Mesendoderm (in vitro differentiated cells): ENCODE data around the gene ZNF668.
"Not testable (repeated sequence)": the region's sequence is repeated elsewhere in the genome, so short reads cannot be mapped to it uniquely, and the experiment has no call there.

Experiments used
- DNase-seq: peaks from one replicate; pipeline ENCODE4 v3.0.0; 2013
- H2AK5ac ChIP-seq: 2 replicates; pipeline ENCODE4 v1.6.1; 2013; ENCODE audit warnings: low read length, inconsistent platforms
- H2BK120ac ChIP-seq: 2 replicates; pipeline ENCODE4 v1.6.1; 2013; ENCODE audit warnings: low read depth, mild to moderate bottlenecking, low read length, moderate library complexity, mixed read lengths
- H2BK15ac ChIP-seq: replicated peaks from 2 replicates; pipeline ENCODE4 v1.6.1; 2013; ENCODE audit warnings: low read depth, mild to moderate bottlenecking, moderate library complexity
- H2BK5ac ChIP-seq: 2 replicates; pipeline ENCODE4 v1.6.1; 2013; ENCODE audit warnings: low read length, inconsistent platforms
- H3K18ac ChIP-seq: 2 replicates; pipeline ENCODE4 v1.6.1; 2013; ENCODE audit warnings: mild to moderate bottlenecking, low read length, mixed read lengths
- H3K23ac ChIP-seq: one replicate; pipeline ENCODE4 v1.6.1; 2013; ENCODE audit warnings: low read length
- H3K27ac ChIP-seq: 2 replicates; pipeline ENCODE4 v1.5.1; 2013; ENCODE audit warnings: low read depth, mild to moderate bottlenecking, inconsistent platforms, low read length, moderate library complexity
- H3K27me3 ChIP-seq: 2 replicates; pipeline ENCODE4 v1.6.1; 2013; ENCODE audit warnings: low read length, control low read depth, mild to moderate bottlenecking, inconsistent platforms; ENCODE audit not compliant: insufficient read depth, poor library complexity
- H3K36me3 ChIP-seq: 2 replicates; pipeline ENCODE4 v1.6.1; 2013; ENCODE audit warnings: low read length, inconsistent platforms; ENCODE audit not compliant: control insufficient read depth, insufficient read depth
- H3K4ac ChIP-seq: one replicate; pipeline ENCODE4 v1.6.1; 2013; ENCODE audit warnings: low read depth, mild to moderate bottlenecking, low read length, moderate library complexity
- H3K4me1 ChIP-seq: 2 replicates; pipeline ENCODE4 v1.6.1; 2013; ENCODE audit warnings: low read depth, low read length, inconsistent platforms; ENCODE audit not compliant: control insufficient read depth
- H3K4me2 ChIP-seq: 2 replicates; pipeline ENCODE4 v1.6.1; 2013; ENCODE audit warnings: low read length
- H3K4me3 ChIP-seq: 2 replicates; pipeline ENCODE4 v1.5.1; 2013; ENCODE audit warnings: mild to moderate bottlenecking, low read length
- H3K56ac ChIP-seq: one replicate; pipeline ENCODE4 v1.6.1; 2013; ENCODE audit warnings: low read length
- H3K79me1 ChIP-seq: 2 replicates; pipeline ENCODE4 v1.6.1; 2013; ENCODE audit warnings: low read length, inconsistent platforms
- H3K79me2 ChIP-seq: 2 replicates; pipeline ENCODE4 v1.6.1; 2013; ENCODE audit warnings: mild to moderate bottlenecking, low read length; ENCODE audit not compliant: control insufficient read depth, insufficient read depth
- H3K9ac ChIP-seq: 2 replicates; pipeline ENCODE4 v1.6.1; 2013; ENCODE audit warnings: low read length, inconsistent platforms
- H4K5ac ChIP-seq: one replicate; pipeline ENCODE4 v1.6.1; 2013; ENCODE audit warnings: low read length
- H4K8ac ChIP-seq: one replicate; pipeline ENCODE4 v1.6.1; 2013; ENCODE audit warnings: low read depth, mild to moderate bottlenecking, control low read depth, low read length, moderate library complexity
- WGBS: extraction: QIAGEN DNeasy Blood & Tissue Kit; methylation state at CpG from one replicate; pipeline ENCODE4 v1.1.7; 2013; ENCODE audit warnings: low lambda C conversion rate, missing lambda C conversion rate; ENCODE audit not compliant: insufficient coverage; ENCODE audit errors: extremely low coverage; 5-methylcytosine and 5-hydroxymethylcytosine counted together

Gene ZNF668

GRCh38 chr16:31020536-31020935, 53.5 kb downstream of the ZNF668 start:
- no peaks in the 10 kb centered on the region for H3K79me2 ChIP-seq
- no peak overlapping the region for H2BK15ac ChIP-seq
- no peak overlapping the region for H3K4me3 ChIP-seq
- no peak overlapping the region for H3K4ac ChIP-seq
- no peak overlapping the region for H2BK5ac ChIP-seq
- no peak overlapping the region for H3K56ac ChIP-seq
- H3K27ac ChIP-seq = no peak overlapping the region
- H4K8ac ChIP-seq = no peak overlapping the region
- H3K36me3 ChIP-seq = no peaks in the 10 kb centered on the region
- WGBS = no CpG with 5 or more reads among the region's 3 CpGs
- H3K79me1 ChIP-seq = no peaks in the 10 kb centered on the region
- no peak for DNase-seq
- H3K23ac ChIP-seq = no peak overlapping the region
- no peak overlapping the region for H4K5ac ChIP-seq
- no peak overlapping the region for H2BK120ac ChIP-seq
- no peak overlapping the region for H3K18ac ChIP-seq
- H3K4me2 ChIP-seq = no peak overlapping the region
- H3K9ac ChIP-seq = no peak overlapping the region
- no peak overlapping the region for H2AK5ac ChIP-seq
- no peaks in the 10 kb centered on the region for H3K4me1 ChIP-seq
- no peaks in the 10 kb centered on the region for H3K27me3 ChIP-seq

DNA sequence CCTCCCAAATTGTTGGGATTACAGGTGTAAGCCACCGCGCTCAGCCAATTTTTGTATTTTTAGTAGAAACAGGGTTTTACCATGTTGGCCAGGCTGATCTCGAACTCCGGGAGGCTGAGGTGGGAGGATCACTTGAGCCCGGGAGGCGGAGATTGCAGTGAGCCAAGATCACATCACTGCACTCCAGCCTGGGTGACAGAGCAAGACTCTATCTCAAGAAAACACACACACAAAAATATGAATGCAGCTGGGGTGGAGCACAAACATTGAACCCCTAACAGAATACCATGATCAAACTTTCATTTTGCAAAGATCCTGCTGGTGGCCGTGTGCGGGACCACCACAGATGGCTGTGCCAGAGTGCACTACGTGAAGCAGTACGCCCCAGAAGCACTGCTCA, 56.3 kb downstream of the ZNF668 start:
- H3K4me3 ChIP-seq = not testable (repeated sequence)

DNA sequence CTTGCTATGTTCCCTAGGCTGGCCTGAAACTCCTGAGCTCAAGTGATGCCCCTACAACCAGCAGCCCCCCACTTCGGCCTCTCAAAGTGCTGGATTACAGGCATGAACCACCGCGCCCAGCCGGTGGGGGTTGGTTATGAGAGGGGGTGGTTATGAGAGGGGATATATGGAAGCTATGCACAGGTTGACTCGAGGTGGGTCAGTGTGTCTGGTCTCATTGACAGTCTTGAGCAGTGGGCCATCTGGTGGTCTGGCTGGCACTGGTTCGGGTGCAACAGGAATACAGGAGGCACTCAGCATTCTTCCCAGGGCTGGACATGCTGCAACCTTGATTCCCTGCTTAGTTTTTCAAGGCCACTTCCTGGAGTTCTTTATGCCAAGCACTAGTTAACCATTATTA, 58.0 kb downstream of the ZNF668 start:
- WGBS = no CpG with 5 or more reads among the region's 6 CpGs
- H3K36me3 ChIP-seq = no peaks in the 10 kb centered on the region

More for the DNA sequence above, 56.3 kb downstream of the ZNF668 start:
- H4K8ac ChIP-seq, H3K79me1 ChIP-seq, H3K56ac ChIP-seq, H2AK5ac ChIP-seq, H2BK15ac ChIP-seq, H3K4ac ChIP-seq, H3K36me3 ChIP-seq, H4K5ac ChIP-seq, H3K27ac ChIP-seq, H3K18ac ChIP-seq, H3K79me2 ChIP-seq, DNase-seq, H3K9ac ChIP-seq, H3K27me3 ChIP-seq, H3K4me2 ChIP-seq, H2BK5ac ChIP-seq, H3K23ac ChIP-seq, H3K4me1 ChIP-seq, H2BK120ac ChIP-seq: not testable (repeated sequence)
- WGBS = no CpG with 5 or more reads among the region's 10 CpGs

GRCh38 chr16:31013292-31013691, 60.7 kb downstream of the ZNF668 start:
- not testable (repeated sequence) for H3K79me2 ChIP-seq, H3K36me3 ChIP-seq, H4K8ac ChIP-seq, H3K23ac ChIP-seq, H2BK120ac ChIP-seq, H2BK5ac ChIP-seq, H2AK5ac ChIP-seq, H3K4me2 ChIP-seq, H3K4me3 ChIP-seq, H3K27ac ChIP-seq, H3K9ac ChIP-seq, H4K5ac ChIP-seq, H3K27me3 ChIP-seq, H3K56ac ChIP-seq, H3K18ac ChIP-seq, H3K4me1 ChIP-seq, H2BK15ac ChIP-seq, H3K79me1 ChIP-seq, DNase-seq, H3K4ac ChIP-seq

More for the DNA sequence above, 58.0 kb downstream of the ZNF668 start:
- Histone ChIP-seq H3K23ac (no peak overlapping the region), H3K4me2 (no peak overlapping the region), H2BK15ac (no peak overlapping the region), H3K79me1 (no peaks in the 10 kb centered on the region), H3K4me1 (no peaks in the 10 kb centered on the region), H3K18ac (no peak overlapping the region), H3K79me2 (no peaks in the 10 kb centered on the region), H2AK5ac (no peak overlapping the region), H3K27me3 (no peaks in the 10 kb centered on the region), H3K9ac (no peak overlapping the region), H2BK120ac (no peak overlapping the region), H4K5ac (no peak overlapping the region), H4K8ac (no peak overlapping the region), H2BK5ac (no peak overlapping the region), H3K4me3 (no peak overlapping the region), H3K4ac (no peak overlapping the region), H3K27ac (no peak overlapping the region), H3K56ac (no peak overlapping the region)
- no peak for DNase-seq

DNA sequence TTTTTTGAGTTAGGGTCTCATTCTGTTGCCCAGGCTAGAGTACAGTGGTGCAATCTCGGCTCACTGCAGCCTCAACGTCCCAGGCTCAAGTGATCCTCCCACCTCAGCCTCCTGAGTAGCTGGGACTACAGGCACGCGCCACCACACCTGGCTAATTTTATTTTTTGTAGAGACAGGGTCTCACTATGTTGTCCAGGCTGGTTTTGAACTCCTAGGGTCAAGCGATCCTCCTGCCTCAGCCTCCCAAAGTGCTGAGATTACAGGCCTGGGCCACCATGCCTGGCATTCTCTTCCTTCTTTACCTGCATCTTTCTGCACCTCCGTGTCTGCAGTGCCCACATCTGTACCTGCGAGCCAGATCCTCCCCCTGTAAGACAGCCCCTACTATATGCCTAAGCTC, 62.2 kb downstream of the ZNF668 start:
- not testable (repeated sequence) for H4K5ac ChIP-seq, H2AK5ac ChIP-seq, H3K56ac ChIP-seq, H3K27me3 ChIP-seq, H3K23ac ChIP-seq, H2BK120ac ChIP-seq, H3K4ac ChIP-seq, H3K4me2 ChIP-seq, H3K18ac ChIP-seq, H3K27ac ChIP-seq, H3K79me2 ChIP-seq, DNase-seq, H3K4me1 ChIP-seq, H3K9ac ChIP-seq, H2BK15ac ChIP-seq, H2BK5ac ChIP-seq, H3K79me1 ChIP-seq, H3K4me3 ChIP-seq, H3K36me3 ChIP-seq, H4K8ac ChIP-seq
- whole genome bisulfite sequencing = no CpG with 5 or more reads among the region's 7 CpGs
